Subcutaneous abdominal adipose tissue (tissue), 5 donors: ENCODE results near the gene PDGFA.

Experiments used
- H3K27ac ChIP-seq: one replicate; pipeline ENCODE4 v1.7.0; 2013; ENCODE audit warnings: low read depth, mild to moderate bottlenecking, inconsistent platforms, low read length, moderate library complexity
- H3K27me3 ChIP-seq, 5 donors: one replicate each; pipeline ENCODE4 v1.7.0; 2013; ENCODE audit warnings: low read length in 5 of 5, inconsistent platforms in 1 of 5; ENCODE audit not compliant: control insufficient read depth in 5 of 5, insufficient read depth in 4 of 5
- H3K36me3 ChIP-seq, 5 donors: one replicate each; pipeline ENCODE4 v1.7.0; 2013; ENCODE audit warnings: low read length in 5 of 5; ENCODE audit not compliant: control insufficient read depth in 5 of 5, insufficient read depth in 5 of 5
- H3K4me1 ChIP-seq, 5 donors: one replicate each; pipeline ENCODE4 v1.7.0; 2013; ENCODE audit warnings: low read length in 5 of 5, mild to moderate bottlenecking in 3 of 5, moderate library complexity in 1 of 5; ENCODE audit not compliant: control insufficient read depth in 5 of 5, insufficient read depth in 5 of 5
- H3K4me3 ChIP-seq, 5 donors: one replicate each; pipeline ENCODE4 v1.7.0; 2013; ENCODE audit warnings: low read length in 5 of 5, low read depth in 1 of 5
- H3K9ac ChIP-seq, 5 donors: one replicate each; pipeline ENCODE4 v1.7.0; 2013; ENCODE audit warnings: low read length in 5 of 5, mild to moderate bottlenecking in 4 of 5, moderate library complexity in 3 of 5
- H3K9me3 ChIP-seq, 5 donors: one replicate each; pipeline ENCODE4 v1.7.0; 2013; ENCODE audit warnings: low read length in 5 of 5; ENCODE audit not compliant: control insufficient read depth in 5 of 5
- donor health status: healthy.
- donor health status: healthy.
- donor health status: healthy.
- donor health status: healthy.
- donor health status: healthy.

Gene PDGFA

GRCh38 chr7:468681-469562, 50.7 kb downstream of the PDGFA start:
- Histone ChIP-seq H3K36me3 (no peaks in the 10 kb centered on the region), H3K27ac (no peak overlapping the region), H3K4me3 (no peak overlapping the region), H3K9me3 (peaks cover 0 to 10% (median 3%) of the 10 kb centered on the region in 5 donors), H3K4me1 (peaks cover 3 to 34% (median 21%) of the 10 kb centered on the region in 5 donors), H3K27me3 (peaks cover 0 to 16% (median 5%) of the 10 kb centered on the region in 5 donors), H3K9ac (peak overlapping the region in 1 of 5 donors; percentile 48)

GRCh38 chr7:467856-468545, 51.6 kb downstream of the PDGFA start:
- H3K9ac ChIP-seq, result no peak overlapping the region
- peaks cover 0 to 16% (median 4%) of the 10 kb centered on the region in 5 donors for H3K27me3 ChIP-seq
- H3K4me3 ChIP-seq, result no peak overlapping the region
- no peaks in the 10 kb centered on the region for H3K36me3 ChIP-seq
- H3K27ac ChIP-seq, result no peak overlapping the region
- peaks cover 0 to 8% (median under 1%) of the 10 kb centered on the region in 5 donors for H3K9me3 ChIP-seq
- peaks cover 3 to 34% (median 21%) of the 10 kb centered on the region in 5 donors for H3K4me1 ChIP-seq

GRCh38 chr7:467393-467828, 52.2 kb downstream of the PDGFA start:
- Histone ChIP-seq H3K9me3 (peaks cover 0 to 8% (median 0%) of the 10 kb centered on the region in 5 donors), H3K4me1 (peaks cover 3 to 32% (median 21%) of the 10 kb centered on the region in 5 donors), H3K36me3 (no peaks in the 10 kb centered on the region), H3K9ac (no peak overlapping the region), H3K27ac (no peak overlapping the region), H3K27me3 (peaks cover 0 to 16% (median 5%) of the 10 kb centered on the region in 5 donors), H3K4me3 (no peak overlapping the region)

- Histone ChIP-seq H3K9ac (no peak overlapping the region), H3K27me3 (peaks cover 0 to 14% (median 5%) of the 10 kb centered on the region in 5 donors), H3K4me1 (peaks cover 3 to 25% (median 13%) of the 10 kb centered on the region in 5 donors), H3K9me3 (peaks cover 0 to 8% (median 0%) of the 10 kb centered on the region in 5 donors), H3K4me3 (no peak overlapping the region), H3K36me3 (no peaks in the 10 kb centered on the region), H3K27ac (no peak overlapping the region)
Measured at GRCh38 chr7:466465-467191, 53.0 kb downstream of the PDGFA start.

- H3K27me3 ChIP-seq, result peaks cover 4 to 17% (median 5%) of the 10 kb centered on the region in 5 donors
- no peak overlapping the region for H3K9ac ChIP-seq
- no peaks in the 10 kb centered on the region for H3K36me3 ChIP-seq
- H3K27ac ChIP-seq, result no peak overlapping the region
- no peak overlapping the region for H3K4me3 ChIP-seq
- H3K4me1 ChIP-seq, result peaks cover 3 to 30% (median 11%) of the 10 kb centered on the region in 5 donors
- H3K9me3 ChIP-seq, result peaks cover 0 to 8% (median 0%) of the 10 kb centered on the region in 5 donors
Measured at GRCh38 chr7:465710-466400, 53.8 kb downstream of the PDGFA start.

- no peak overlapping the region for H3K27ac ChIP-seq
- H3K9me3 ChIP-seq, result peaks cover 0 to 8% (median under 1%) of the 10 kb centered on the region in 5 donors
- H3K27me3 ChIP-seq, result peaks cover 8 to 28% (median 10%) of the 10 kb centered on the region in 5 donors
- H3K9ac ChIP-seq, result no peak overlapping the region
- H3K36me3 ChIP-seq, result no peaks in the 10 kb centered on the region
- H3K4me3 ChIP-seq, result no peak overlapping the region
- peaks cover 3 to 36% (median 15%) of the 10 kb centered on the region in 5 donors for H3K4me1 ChIP-seq
Measured at GRCh38 chr7:464454-465401, 54.9 kb downstream of the PDGFA start.

- peaks cover 0 to 8% (median 3%) of the 10 kb centered on the region in 5 donors for H3K9me3 ChIP-seq
- peaks cover 0 to 29% (median 15%) of the 10 kb centered on the region in 5 donors for H3K4me1 ChIP-seq
- H3K9ac ChIP-seq, result no peak overlapping the region
- H3K27me3 ChIP-seq, result peaks cover 8 to 31% (median 14%) of the 10 kb centered on the region in 5 donors
- no peaks in the 10 kb centered on the region for H3K36me3 ChIP-seq
- no peak overlapping the region for H3K4me3 ChIP-seq
- H3K27ac ChIP-seq, result no peak overlapping the region
Measured at GRCh38 chr7:463817-464453, 55.7 kb downstream of the PDGFA start.

GRCh38 chr7:463362-463781, 56.3 kb downstream of the PDGFA start:
- peaks cover 0 to 29% (median 15%) of the 10 kb centered on the region in 5 donors for H3K4me1 ChIP-seq
- no peaks in the 10 kb centered on the region for H3K36me3 ChIP-seq
- peaks cover 0 to 7% (median 3%) of the 10 kb centered on the region in 5 donors for H3K9me3 ChIP-seq
- peaks cover 7 to 33% (median 13%) of the 10 kb centered on the region in 5 donors for H3K27me3 ChIP-seq
- H3K27ac ChIP-seq, result no peak overlapping the region
- H3K9ac ChIP-seq, result no peak overlapping the region
- H3K4me3 ChIP-seq, result no peak overlapping the region
